HFFc6 (cell line): ENCODE data around the gene PHACTR1. TPM values are rescaled to one million over a fixed set of nuclear protein-coding genes. Genes with fewer than 3 reads are reported as not detected.

ENCODE experiments used
- DNase-seq: peaks from one replicate; pipeline ENCODE4 v3.0.0-alpha.2; 2018
- H3K27ac Mint-ChIP-seq: 2 replicates; pipeline ENCODE4 v1.8.0; 2020; ENCODE audit warnings: mild to moderate bottlenecking, mixed read lengths
- H3K27me3 Mint-ChIP-seq: 2 replicates; pipeline ENCODE4 v1.8.0; 2021; ENCODE audit warnings: mild to moderate bottlenecking, moderate library complexity, mixed read lengths; ENCODE audit not compliant: insufficient read depth
- H3K36me3 Mint-ChIP-seq: 2 replicates; pipeline ENCODE4 v1.8.0; 2021; ENCODE audit warnings: low read depth, mixed read lengths
- H3K4me1 Mint-ChIP-seq: 2 replicates; pipeline ENCODE4 v1.8.0; 2020; ENCODE audit warnings: low read depth, mixed read lengths
- H3K4me3 Mint-ChIP-seq: 2 replicates; pipeline ENCODE4 v1.8.0; 2020; ENCODE audit warnings: mild to moderate bottlenecking, moderate library complexity, mixed read lengths
- H3K9me3 Mint-ChIP-seq: 2 replicates; pipeline ENCODE4 v1.8.0; 2020; ENCODE audit warnings: mild to moderate bottlenecking, mixed read lengths
- CTCF ChIP-seq: fragments of 200-600 bp; sonication (generic); IDR thresholded peaks from 2 replicates; pipeline ENCODE4 v1.5.0; 2021; ENCODE audit warnings: antibody characterized with exemption, mild to moderate bottlenecking
- total RNA-seq, 6 experiments: library from RNA; stranded (reverse); fragmentation: NEBNext Ultra II Directional; extraction: Animal tissue kit (Norgen Biotek cat#: 25700); gene quantifications; 2 replicates in 1 of 6; 3 replicates in 5 of 6; pipeline ENCODE4 v1.2.3, GENCODE V29; 2021

PHACTR1 gene
- total RNA-seq, 6 experiments from 2014 or later: 2.5 to 4.7 (median 3.9) TPM

GRCh38 chr6:13217206-13217905 is 500.8 kb downstream of the PHACTR1 start:
- no peaks in the 10 kb centered on the region; the same call in 1 of the 2 replicates for H3K27me3 Mint-ChIP-seq
- H3K27ac Mint-ChIP-seq: peak overlapping the region; percentile 57
- H3K4me3 Mint-ChIP-seq: peak overlapping the region; percentile 44; the same call in 1 of the 2 replicates
- no peaks in the 10 kb centered on the region for H3K36me3 Mint-ChIP-seq
- no peaks in the 10 kb centered on the region for H3K9me3 Mint-ChIP-seq
- H3K4me1 Mint-ChIP-seq: peaks cover 24% of the 10 kb centered on the region
- peak; percentile 27 for DNase-seq
- no peak for TF ChIP-seq CTCF

GRCh38 chr6:13220266-13220665 is 503.7 kb downstream of the PHACTR1 start:
- no peak for DNase-seq
- Mint-ChIP-seq H3K9me3 (no peaks in the 10 kb centered on the region), H3K4me1 (peaks cover 24% of the 10 kb centered on the region), H3K36me3 (no peaks in the 10 kb centered on the region), H3K27me3 (peaks cover 2% of the 10 kb centered on the region; the same call in 1 of the 2 replicates), H3K4me3 (no peak overlapping the region), H3K27ac (no peak overlapping the region)
- no peak for TF ChIP-seq CTCF

GRCh38 chr6:13222048-13222447 is 505.5 kb downstream of the PHACTR1 start:
- Mint-ChIP-seq H3K27ac (no peak overlapping the region), H3K4me3 (no peak overlapping the region), H3K4me1 (peaks cover 16% of the 10 kb centered on the region), H3K36me3 (no peaks in the 10 kb centered on the region), H3K27me3 (peaks cover 2% of the 10 kb centered on the region; the same call in 1 of the 2 replicates), H3K9me3 (no peaks in the 10 kb centered on the region)
- no peak for DNase-seq
- no peak for TF ChIP-seq CTCF

GRCh38 chr6:13226071-13226470 is 509.5 kb downstream of the PHACTR1 start:
- H3K27ac Mint-ChIP-seq: no peak overlapping the region
- peaks cover 4% of the 10 kb centered on the region; the same call in 1 of the 2 replicates for H3K27me3 Mint-ChIP-seq
- peaks cover 8% of the 10 kb centered on the region; the same call in 1 of the 2 replicates for H3K4me1 Mint-ChIP-seq
- no peaks in the 10 kb centered on the region for H3K9me3 Mint-ChIP-seq
- DNase-seq: no peak
- H3K36me3 Mint-ChIP-seq: no peaks in the 10 kb centered on the region
- TF ChIP-seq CTCF: no peak
- H3K4me3 Mint-ChIP-seq: no peak overlapping the region

- DNase-seq: no peak
- no peak for TF ChIP-seq CTCF
- H3K4me3 Mint-ChIP-seq: no peak overlapping the region
- H3K27ac Mint-ChIP-seq: no peak overlapping the region
- peaks cover 4% of the 10 kb centered on the region; the same call in 1 of the 2 replicates for H3K27me3 Mint-ChIP-seq
- peaks cover 6% of the 10 kb centered on the region; the same call in 1 of the 2 replicates for H3K36me3 Mint-ChIP-seq
- no peaks in the 10 kb centered on the region for H3K9me3 Mint-ChIP-seq
- H3K4me1 Mint-ChIP-seq: peaks cover 17% of the 10 kb centered on the region
Measured at GRCh38 chr6:13228264-13229204, 512.0 kb downstream of the PHACTR1 start.
